Parathyroid adenoma (tissue), 2 donors: Measurements from ENCODE around the gene LYZL1.

ENCODE experiments used
- H2AFZ ChIP-seq: fragments of 300-600 bp; sonication (generic); one replicate; pipeline ENCODE4 v1.7.0; 2017; ENCODE audit warnings: antibody characterized with exemption, mild to moderate bottlenecking
- H3K27ac ChIP-seq: fragments of 300-600 bp; sonication (generic); one replicate; pipeline ENCODE4 v1.7.0; 2017
- H3K27me3 ChIP-seq: fragments of 300-600 bp; sonication (generic); one replicate; pipeline ENCODE4 v1.7.0; 2017; ENCODE audit warnings: low read length; ENCODE audit not compliant: control insufficient read depth, insufficient read depth
- H3K36me3 ChIP-seq: fragments of 300-600 bp; sonication (generic); one replicate; pipeline ENCODE4 v1.7.0; 2017; ENCODE audit warnings: low read length; ENCODE audit not compliant: control insufficient read depth, insufficient read depth
- H3K4me1 ChIP-seq: fragments of 300-600 bp; sonication (generic); one replicate; pipeline ENCODE4 v1.7.0; 2017; ENCODE audit warnings: control low read depth
- H3K4me2 ChIP-seq: fragments of 300-600 bp; sonication (generic); one replicate; pipeline ENCODE4 v1.7.0; 2017; ENCODE audit warnings: low read length
- H3K4me3 ChIP-seq: fragments of 300-600 bp; sonication (generic); one replicate; pipeline ENCODE4 v1.7.0; 2017; ENCODE audit warnings: low read depth, low read length
- H3K79me2 ChIP-seq: fragments of 300-600 bp; sonication (generic); one replicate; pipeline ENCODE4 v1.7.0; 2017; ENCODE audit warnings: control low read depth
- H3K9ac ChIP-seq: fragments of 300-600 bp; sonication (generic); one replicate; pipeline ENCODE4 v1.7.0; 2017; ENCODE audit warnings: mild to moderate bottlenecking
- H3K9me3 ChIP-seq: fragments of 300-600 bp; sonication (generic); one replicate; pipeline ENCODE4 v1.7.0; 2017; ENCODE audit warnings: low read length; ENCODE audit not compliant: control insufficient read depth
- CTCF ChIP-seq: fragments of 300-600 bp; sonication (generic); IDR thresholded peaks from one replicate; pipeline ENCODE4 v1.7.0; 2017; ENCODE audit warnings: antibody characterized with exemption, mild to moderate bottlenecking
- donor health status: primary hyperparathyroidism.

The LYZL1 gene

DNA sequence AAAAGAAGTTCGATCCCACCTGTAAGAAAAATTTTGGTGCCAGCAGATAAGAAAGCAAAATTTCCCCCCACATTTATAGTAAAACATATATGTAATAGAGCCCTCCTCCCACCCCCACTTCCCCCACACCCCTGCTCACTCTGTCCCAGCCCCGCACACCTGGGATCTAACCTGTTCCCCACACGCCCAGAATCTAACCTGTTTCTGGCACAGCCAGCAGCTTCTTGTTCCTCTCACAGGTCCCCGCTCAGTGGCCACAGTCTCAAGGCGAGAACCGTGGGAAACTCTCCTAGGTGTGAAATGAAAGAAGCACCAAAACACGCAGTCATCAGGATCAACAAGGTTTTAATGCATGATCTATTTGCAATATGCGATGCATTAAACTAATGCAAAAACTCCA lies 32.8 kb downstream of the LYZL1 start:
- no peak overlapping the region for H3K9ac ChIP-seq
- H2AFZ ChIP-seq, result peak overlapping the region; percentile 47
- TF ChIP-seq CTCF, result no peak
- peaks cover 60% of the 10 kb centered on the region for H3K4me1 ChIP-seq
- H3K79me2 ChIP-seq, result no peaks in the 10 kb centered on the region
- no peak overlapping the region for H3K4me2 ChIP-seq
- H3K27me3 ChIP-seq, result no peaks in the 10 kb centered on the region
- H3K9me3 ChIP-seq, result no peaks in the 10 kb centered on the region
- no peak overlapping the region for H3K4me3 ChIP-seq
- H3K36me3 ChIP-seq, result no peaks in the 10 kb centered on the region
- H3K27ac ChIP-seq, result peak overlapping the region; percentile 96

- H3K9me3 ChIP-seq, result no peaks in the 10 kb centered on the region
- no peaks in the 10 kb centered on the region for H3K36me3 ChIP-seq
- peak overlapping the region; percentile 68 for H2AFZ ChIP-seq
- H3K27me3 ChIP-seq, result no peaks in the 10 kb centered on the region
- peak overlapping the region; percentile 2 for H3K4me2 ChIP-seq
- H3K9ac ChIP-seq, result no peak overlapping the region
- TF ChIP-seq CTCF, result no peak
- H3K4me1 ChIP-seq, result peaks cover 54% of the 10 kb centered on the region
- no peak overlapping the region for H3K4me3 ChIP-seq
- H3K79me2 ChIP-seq, result no peaks in the 10 kb centered on the region
- H3K27ac ChIP-seq, result peak overlapping the region; percentile 96
These were observed 34.0 kb downstream of the LYZL1 start for GRCh38 chr10:29322918-29323317.

- Histone ChIP-seq H3K4me1 (peaks cover 54% of the 10 kb centered on the region), H3K9me3 (no peaks in the 10 kb centered on the region), H3K36me3 (no peaks in the 10 kb centered on the region), H3K79me2 (no peaks in the 10 kb centered on the region), H2AFZ (peak overlapping the region; percentile 68), H3K4me2 (peak overlapping the region; percentile 2), H3K4me3 (no peak overlapping the region), H3K9ac (no peak overlapping the region), H3K27ac (peak overlapping the region; percentile 96), H3K27me3 (no peaks in the 10 kb centered on the region)
- no peak for TF ChIP-seq CTCF
These were observed 34.5 kb downstream of the LYZL1 start for GRCh38 chr10:29323367-29323766.

GRCh38 chr10:29324220-29324841 lies 35.5 kb downstream of the LYZL1 start:
- H3K27me3 ChIP-seq, result no peaks in the 10 kb centered on the region
- no peak for TF ChIP-seq CTCF

GRCh38 chr10:29326299-29326698 lies 37.4 kb downstream of the LYZL1 start:
- Histone ChIP-seq H3K36me3 (no peaks in the 10 kb centered on the region), H2AFZ (no peak overlapping the region), H3K27ac (no peak overlapping the region)

More at GRCh38 chr10:29324220-29324841, 35.5 kb downstream of the LYZL1 start:
- no peaks in the 10 kb centered on the region for H3K79me2 ChIP-seq
- no peak overlapping the region for H3K9ac ChIP-seq
- H3K4me2 ChIP-seq, result no peak overlapping the region
- no peaks in the 10 kb centered on the region for H3K36me3 ChIP-seq
- no peak overlapping the region for H3K4me3 ChIP-seq
- peak overlapping the region; percentile 96 for H3K27ac ChIP-seq
- H3K4me1 ChIP-seq, result peaks cover 53% of the 10 kb centered on the region
- H2AFZ ChIP-seq, result peak overlapping the region; percentile 68
- no peaks in the 10 kb centered on the region for H3K9me3 ChIP-seq

More at GRCh38 chr10:29326299-29326698, 37.4 kb downstream of the LYZL1 start:
- H3K27me3 ChIP-seq, result no peaks in the 10 kb centered on the region
- no peak overlapping the region for H3K4me2 ChIP-seq
- H3K9me3 ChIP-seq, result no peaks in the 10 kb centered on the region
- TF ChIP-seq CTCF, result no peak
- peaks cover 34% of the 10 kb centered on the region for H3K4me1 ChIP-seq
- H3K4me3 ChIP-seq, result no peak overlapping the region
- H3K9ac ChIP-seq, result no peak overlapping the region
- no peaks in the 10 kb centered on the region for H3K79me2 ChIP-seq
